DOHH2 (cell line): ENCODE data around the gene TRIM61.
A peak's percentile ranks its signal among the peaks of the same experiment; 100 is the strongest.
"Not testable (repeated sequence)": the region's sequence is repeated elsewhere in the genome, so short reads cannot be mapped to it uniquely, and the experiment has no call there.

Experiments used
- H3F3A ChIP-seq: fragments of 200-600 bp; sonication (generic), shearing (Covaris generic); 2 replicates; pipeline ENCODE4 v1.6.0; 2016; ENCODE audit warnings: antibody characterized with exemption, mild to moderate bottlenecking; ENCODE audit not compliant: control insufficient read depth, insufficient read depth
- H3K27ac ChIP-seq: fragments of 200-600 bp; sonication (generic); 2 replicates; pipeline ENCODE4 v1.5.1; 2014; ENCODE audit warnings: low read depth, mild to moderate bottlenecking, low read length, moderate library complexity
- H3K27me3 ChIP-seq: fragments of 200-600 bp; sonication (generic); 2 replicates; pipeline ENCODE4 v1.6.1; 2014; ENCODE audit warnings: mild to moderate bottlenecking, low read length, mixed read lengths; ENCODE audit not compliant: control insufficient read depth
- H3K36me3 ChIP-seq: fragments of 200-600 bp; sonication (generic); 2 replicates; pipeline ENCODE4 v1.6.1; 2014; ENCODE audit warnings: mild to moderate bottlenecking, low read length, moderate library complexity, mixed read lengths; ENCODE audit not compliant: control insufficient read depth
- H3K4me1 ChIP-seq: fragments of 200-600 bp; sonication (generic); 2 replicates; pipeline ENCODE4 v1.6.1; 2014; ENCODE audit warnings: mild to moderate bottlenecking, low read length, mixed read lengths; ENCODE audit not compliant: control insufficient read depth
- H3K4me2 ChIP-seq: fragments of 200-600 bp; sonication (generic); 2 replicates; pipeline ENCODE4 v1.6.0; 2014; ENCODE audit warnings: mild to moderate bottlenecking, low read length, moderate library complexity
- H3K4me3 ChIP-seq: fragments of 200-600 bp; sonication (generic); 2 replicates; pipeline ENCODE4 v1.5.1; 2014; ENCODE audit warnings: mild to moderate bottlenecking, low read length, mixed read lengths
- H3K79me2 ChIP-seq: fragments of 200-600 bp; sonication (generic); 2 replicates; pipeline ENCODE4 v1.6.1; 2014; ENCODE audit warnings: mild to moderate bottlenecking, low read length, mixed read lengths; ENCODE audit not compliant: control insufficient read depth
- H3K9me2 ChIP-seq: fragments of 200-600 bp; sonication (generic); replicated peaks from 2 replicates; pipeline ENCODE4 v1.6.1; 2014; ENCODE audit warnings: mild to moderate bottlenecking, low read length, mixed read lengths; ENCODE audit not compliant: control insufficient read depth
- H3K9me3 ChIP-seq: fragments of 200-600 bp; sonication (generic); 2 replicates; pipeline ENCODE4 v1.6.1; 2014; ENCODE audit warnings: antibody characterized with exemption, low read length, mixed read lengths; ENCODE audit not compliant: control insufficient read depth, insufficient read depth
- H4K20me1 ChIP-seq: fragments of 200-600 bp; sonication (generic); 2 replicates; pipeline ENCODE4 v1.6.0; 2014; ENCODE audit warnings: low read depth, mild to moderate bottlenecking, antibody characterized with exemption, low read length, moderate library complexity; ENCODE audit not compliant: control insufficient read depth, insufficient read depth
- CTCF ChIP-seq: fragments of 200-600 bp; sonication (generic); IDR thresholded peaks from one replicate; pipeline ENCODE4 v1.5.1; 2014; ENCODE audit warnings: antibody characterized with exemption, mild to moderate bottlenecking, low read depth, low read length; ENCODE audit not compliant: poor library complexity, severe bottlenecking
- EZH2phosphoT487 ChIP-seq: fragments of 200-600 bp; sonication (generic); IDR thresholded peaks from 2 replicates; pipeline ENCODE4 v1.6.1; 2017; ENCODE audit warnings: borderline replicate concordance, mild to moderate bottlenecking, antibody characterized with exemption, low read length, moderate library complexity, mixed read lengths

The TRIM61 gene

DNA sequence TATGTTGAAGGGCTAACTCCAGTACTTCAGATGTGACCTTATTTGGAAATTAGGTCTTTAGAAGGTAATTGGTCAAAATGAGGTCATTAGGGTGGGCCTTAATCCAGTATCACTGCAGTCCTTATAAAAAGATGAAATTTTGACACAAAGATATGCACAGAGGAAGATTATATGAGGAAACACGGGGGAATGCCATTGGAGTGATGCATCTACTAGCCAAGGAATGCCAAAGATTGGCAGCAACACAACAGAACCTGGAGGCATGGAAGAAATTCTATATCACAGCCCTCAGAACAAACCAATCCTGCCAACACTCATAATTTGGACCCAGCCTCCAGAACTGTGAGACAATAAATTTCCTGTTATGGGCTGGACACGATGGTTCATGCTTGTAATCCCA, 17.6 kb downstream of the TRIM61 start:
- H3K79me2 ChIP-seq = no peaks in the 10 kb centered on the region
- H3K4me3 ChIP-seq = no peak overlapping the region
- no peaks in the 10 kb centered on the region for H4K20me1 ChIP-seq
- H3F3A ChIP-seq = no peaks in the 10 kb centered on the region
- no peak for TF ChIP-seq EZH2phosphoT487
- H3K9me3 ChIP-seq = no peaks in the 10 kb centered on the region
- H3K9me2 ChIP-seq = no peaks in the 10 kb centered on the region
- no peaks in the 10 kb centered on the region for H3K4me1 ChIP-seq
- no peaks in the 10 kb centered on the region for H3K36me3 ChIP-seq
- 0 out of 2 replicates have a peak, but pooled peaks cover 3% of the 10 kb centered on the region for H3K27me3 ChIP-seq
- H3K27ac ChIP-seq = no peak overlapping the region
- no peak overlapping the region for H3K4me2 ChIP-seq

- not testable (repeated sequence) for H3K4me2 ChIP-seq, H3F3A ChIP-seq, H3K4me3 ChIP-seq, H3K79me2 ChIP-seq, H3K27me3 ChIP-seq, H3K27ac ChIP-seq, H3K9me2 ChIP-seq, H4K20me1 ChIP-seq, H3K4me1 ChIP-seq, H3K36me3 ChIP-seq, H3K9me3 ChIP-seq
Measured at GRCh38 chr4:164959421-164959820, 18.0 kb downstream of the TRIM61 start.

DNA sequence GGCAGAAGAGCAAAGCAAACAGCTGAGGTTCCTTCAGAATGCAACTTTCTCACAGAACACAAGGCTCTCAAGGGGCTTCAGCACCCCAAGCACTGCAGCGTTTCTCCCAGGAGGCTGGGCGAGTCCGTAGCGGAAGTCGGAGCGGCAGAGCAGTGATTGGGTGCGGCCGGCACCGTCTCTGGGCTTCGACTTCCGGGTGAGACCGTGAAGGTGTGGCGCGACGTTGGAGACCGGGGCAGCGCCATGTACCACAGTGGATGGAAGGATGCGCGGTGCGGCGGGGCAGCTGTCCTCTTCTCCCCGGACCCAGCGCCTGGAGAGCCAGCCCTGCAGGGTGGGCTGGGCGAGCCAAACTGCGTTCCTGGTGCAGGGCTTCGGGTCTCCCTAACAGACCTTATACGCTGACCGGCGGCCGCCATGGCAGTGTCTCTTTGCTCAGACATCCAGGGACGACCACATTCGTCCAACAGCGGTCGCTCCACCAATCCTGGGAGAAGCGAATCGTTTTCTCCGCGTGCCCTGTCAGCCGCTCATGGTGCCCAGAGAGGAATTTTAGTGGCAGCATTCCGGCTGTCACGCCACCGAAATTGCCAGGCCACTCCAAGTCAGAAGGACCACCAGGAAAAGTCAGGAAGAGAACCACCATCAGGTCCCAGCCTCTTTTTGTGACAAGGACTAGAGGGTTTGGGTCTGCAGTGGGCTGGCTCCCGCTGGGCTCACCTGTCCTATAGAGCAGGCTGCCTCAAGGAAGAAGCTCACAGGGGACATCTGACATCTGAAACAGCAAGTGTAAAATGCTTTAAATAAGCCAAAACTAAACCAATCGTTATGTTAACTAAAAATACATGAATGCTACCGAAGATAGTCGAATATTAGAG, 20.5 kb downstream of the TRIM61 start:
- Histone ChIP-seq H3K9me2 (no peaks in the 10 kb centered on the region), H3F3A (no peaks in the 10 kb centered on the region), H3K4me2 (peak overlapping the region; percentile 40), H3K4me3 (peak overlapping the region; percentile 51), H3K27ac (no peak overlapping the region), H4K20me1 (no peaks in the 10 kb centered on the region), H3K9me3 (no peaks in the 10 kb centered on the region), H3K79me2 (no peaks in the 10 kb centered on the region), H3K4me1 (no peaks in the 10 kb centered on the region), H3K27me3 (0 out of 2 replicates have a peak, but pooled peaks cover 3% of the 10 kb centered on the region), H3K36me3 (no peaks in the 10 kb centered on the region)
- no peak for TF ChIP-seq CTCF
- no peak for TF ChIP-seq EZH2phosphoT487

DNA sequence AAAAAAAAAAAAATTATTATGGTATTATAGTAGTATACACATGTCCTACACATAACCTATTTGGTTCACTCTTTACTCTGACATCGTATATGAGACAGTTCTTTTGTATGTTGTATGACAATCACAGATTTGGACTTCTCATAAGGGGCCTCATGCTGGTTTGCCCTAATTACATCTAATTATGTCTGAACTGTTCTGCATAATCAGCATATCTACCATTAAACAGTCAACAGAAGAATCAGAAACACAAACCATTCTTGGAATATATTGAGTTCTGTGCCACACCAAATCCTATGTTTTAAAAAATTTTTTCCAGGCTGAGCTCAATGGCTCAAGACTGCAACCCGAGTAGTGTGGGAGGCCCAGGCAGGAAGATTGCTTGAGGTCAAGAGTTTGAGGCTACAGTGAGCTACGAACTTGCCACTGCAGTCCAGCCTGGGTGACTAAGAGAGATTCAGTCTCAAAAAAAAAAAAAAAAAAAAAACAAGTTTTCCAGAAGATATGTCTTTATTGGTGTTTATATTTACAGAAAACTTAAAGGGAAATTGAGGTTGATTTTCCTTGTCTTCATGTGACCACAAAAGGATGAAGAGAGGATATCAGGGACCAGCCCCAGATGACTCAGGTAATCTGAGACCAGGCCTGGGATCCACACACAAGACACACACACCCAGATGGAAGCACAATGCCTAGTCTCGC, 22.2 kb downstream of the TRIM61 start:
- H3K9me2 ChIP-seq = no peaks in the 10 kb centered on the region
- H3K79me2 ChIP-seq = no peaks in the 10 kb centered on the region
- H3K27me3 ChIP-seq = peaks cover 6% of the 10 kb centered on the region; the same call in 1 of the 2 replicates
- H4K20me1 ChIP-seq = no peaks in the 10 kb centered on the region
- no peaks in the 10 kb centered on the region for H3F3A ChIP-seq
- H3K4me3 ChIP-seq = no peak overlapping the region
- H3K4me1 ChIP-seq = no peaks in the 10 kb centered on the region
- H3K4me2 ChIP-seq = no peak overlapping the region
- no peak for TF ChIP-seq CTCF
- TF ChIP-seq EZH2phosphoT487 = no peak
- no peaks in the 10 kb centered on the region for H3K9me3 ChIP-seq
- H3K36me3 ChIP-seq = no peaks in the 10 kb centered on the region
- H3K27ac ChIP-seq = no peak overlapping the region
